Measurements from ENCODE around the gene HSD17B2.

DNA sequence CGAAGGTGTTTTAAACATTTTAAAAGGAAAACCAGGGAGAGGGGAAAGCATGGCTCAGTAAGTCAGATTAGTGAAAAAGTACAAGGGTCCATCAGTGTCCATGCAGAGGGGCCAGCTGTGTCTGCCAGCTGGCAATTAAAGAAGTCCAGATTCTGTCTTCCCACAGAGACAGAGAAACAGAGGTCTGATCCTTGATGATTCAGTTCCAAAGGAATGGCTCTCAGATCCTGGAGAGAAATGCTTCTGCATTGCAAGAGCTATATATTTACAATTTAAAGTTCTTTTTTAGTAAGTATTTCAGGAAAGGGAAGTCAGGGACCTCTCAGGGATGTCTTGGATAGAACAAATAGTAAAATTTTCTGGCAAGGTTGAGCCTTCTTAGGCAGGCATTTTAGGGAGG is 56.2 kb downstream of the HSD17B2 start:
- TF ChIP-seq, protein P1, sequence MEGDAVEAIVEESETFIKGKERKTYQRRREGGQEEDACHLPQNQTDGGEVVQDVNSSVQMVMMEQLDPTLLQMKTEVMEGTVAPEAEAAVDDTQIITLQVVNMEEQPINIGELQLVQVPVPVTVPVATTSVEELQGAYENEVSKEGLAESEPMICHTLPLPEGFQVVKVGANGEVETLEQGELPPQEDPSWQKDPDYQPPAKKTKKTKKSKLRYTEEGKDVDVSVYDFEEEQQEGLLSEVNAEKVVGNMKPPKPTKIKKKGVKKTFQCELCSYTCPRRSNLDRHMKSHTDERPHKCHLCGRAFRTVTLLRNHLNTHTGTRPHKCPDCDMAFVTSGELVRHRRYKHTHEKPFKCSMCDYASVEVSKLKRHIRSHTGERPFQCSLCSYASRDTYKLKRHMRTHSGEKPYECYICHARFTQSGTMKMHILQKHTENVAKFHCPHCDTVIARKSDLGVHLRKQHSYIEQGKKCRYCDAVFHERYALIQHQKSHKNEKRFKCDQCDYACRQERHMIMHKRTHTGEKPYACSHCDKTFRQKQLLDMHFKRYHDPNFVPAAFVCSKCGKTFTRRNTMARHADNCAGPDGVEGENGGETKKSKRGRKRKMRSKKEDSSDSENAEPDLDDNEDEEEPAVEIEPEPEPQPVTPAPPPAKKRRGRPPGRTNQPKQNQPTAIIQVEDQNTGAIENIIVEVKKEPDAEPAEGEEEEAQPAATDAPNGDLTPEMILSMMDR (IDR thresholded peaks at IDR 0.05; ENCODE audit: low read length): no peak
- no peak for TF ChIP-seq EZH2 (IDR thresholded peaks at IDR 0.05; ENCODE audit: borderline replicate concordance, low read length)
